GM19467 (cell line): ENCODE measurements around the gene ZFHX3.

Experiments used
- ATAC-seq: cut with Tn5 transposase; IDR thresholded peaks from one replicate; pipeline ENCODE4 v1.9.1; 2021; ENCODE audit warnings: mild to moderate bottlenecking, moderate library complexity; ENCODE audit not compliant: unreplicated experiment

ZFHX3 gene

DNA sequence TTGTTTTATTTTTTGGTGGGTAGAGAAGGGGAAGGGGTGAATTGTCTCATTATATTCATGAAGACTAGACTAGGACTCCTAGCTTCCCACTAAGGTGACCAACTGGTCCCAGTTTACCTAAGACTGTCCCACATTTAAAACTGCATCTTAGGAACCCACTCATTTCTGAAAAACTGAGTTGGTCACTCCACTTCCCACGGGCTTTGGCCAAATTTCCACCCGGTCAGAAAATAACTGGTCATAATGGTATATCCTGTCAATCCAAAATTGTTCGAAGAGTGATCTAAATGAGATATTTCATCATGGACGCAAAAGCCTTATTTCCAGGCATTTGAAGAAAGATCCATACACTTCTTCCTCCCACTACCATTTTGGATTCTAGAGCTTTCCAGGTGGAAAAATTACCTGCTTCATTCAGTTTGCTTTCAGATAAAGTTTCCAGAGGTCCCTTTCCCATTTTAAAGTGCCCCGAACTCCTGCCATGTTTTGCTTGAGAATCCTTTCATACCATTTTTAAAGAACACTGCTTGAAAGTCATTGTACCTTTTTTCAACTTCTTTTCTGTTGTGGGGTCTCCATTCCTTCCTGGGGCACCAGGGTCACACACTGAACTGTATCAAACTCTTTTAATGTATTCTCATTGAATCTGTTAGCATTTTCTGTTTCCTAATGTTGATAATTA, 21.8 kb upstream of the ZFHX3 start:
- ATAC-seq = no peak

DNA sequence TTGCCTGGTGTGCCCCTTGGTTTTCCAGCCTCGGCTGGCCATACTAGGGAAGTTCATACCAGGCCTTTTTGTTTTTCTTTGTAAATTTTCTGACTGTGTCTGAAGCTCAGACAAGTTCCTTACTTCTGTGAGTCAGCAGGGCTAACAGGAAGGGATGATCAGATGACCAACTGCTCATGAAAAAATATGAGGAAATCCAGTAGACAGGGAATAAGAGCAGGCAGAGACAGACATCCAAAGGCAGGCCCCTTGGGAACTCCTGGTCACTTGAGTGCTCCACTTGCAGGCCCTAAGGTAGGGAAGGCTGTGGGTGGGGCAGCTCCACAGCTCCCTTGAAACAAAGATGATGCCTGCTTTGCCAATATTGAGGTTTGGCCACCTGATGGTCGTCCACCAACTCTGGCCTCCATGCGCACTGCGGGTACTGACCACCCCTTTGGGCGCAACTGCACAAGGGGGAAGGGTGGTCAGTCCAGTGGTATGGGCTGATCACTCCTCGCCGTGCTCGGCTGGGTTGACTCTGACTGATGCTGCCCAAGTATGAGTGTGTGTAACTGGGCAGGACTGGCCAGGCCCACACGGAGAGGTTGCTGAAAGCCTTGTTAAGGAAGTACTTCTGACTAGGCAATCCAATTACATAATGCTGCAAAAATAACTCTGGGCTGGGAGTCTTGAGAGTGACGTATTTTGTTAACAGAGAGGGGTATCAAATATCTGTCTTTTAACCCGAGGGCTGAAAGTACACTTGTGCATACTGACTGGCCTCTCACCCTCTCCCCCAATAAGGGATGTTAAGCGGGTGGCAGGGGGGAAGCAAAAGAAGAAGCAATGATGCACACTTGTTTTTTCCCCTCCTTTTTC, 20.8 kb upstream of the ZFHX3 start:
- ATAC-seq = no peak

DNA sequence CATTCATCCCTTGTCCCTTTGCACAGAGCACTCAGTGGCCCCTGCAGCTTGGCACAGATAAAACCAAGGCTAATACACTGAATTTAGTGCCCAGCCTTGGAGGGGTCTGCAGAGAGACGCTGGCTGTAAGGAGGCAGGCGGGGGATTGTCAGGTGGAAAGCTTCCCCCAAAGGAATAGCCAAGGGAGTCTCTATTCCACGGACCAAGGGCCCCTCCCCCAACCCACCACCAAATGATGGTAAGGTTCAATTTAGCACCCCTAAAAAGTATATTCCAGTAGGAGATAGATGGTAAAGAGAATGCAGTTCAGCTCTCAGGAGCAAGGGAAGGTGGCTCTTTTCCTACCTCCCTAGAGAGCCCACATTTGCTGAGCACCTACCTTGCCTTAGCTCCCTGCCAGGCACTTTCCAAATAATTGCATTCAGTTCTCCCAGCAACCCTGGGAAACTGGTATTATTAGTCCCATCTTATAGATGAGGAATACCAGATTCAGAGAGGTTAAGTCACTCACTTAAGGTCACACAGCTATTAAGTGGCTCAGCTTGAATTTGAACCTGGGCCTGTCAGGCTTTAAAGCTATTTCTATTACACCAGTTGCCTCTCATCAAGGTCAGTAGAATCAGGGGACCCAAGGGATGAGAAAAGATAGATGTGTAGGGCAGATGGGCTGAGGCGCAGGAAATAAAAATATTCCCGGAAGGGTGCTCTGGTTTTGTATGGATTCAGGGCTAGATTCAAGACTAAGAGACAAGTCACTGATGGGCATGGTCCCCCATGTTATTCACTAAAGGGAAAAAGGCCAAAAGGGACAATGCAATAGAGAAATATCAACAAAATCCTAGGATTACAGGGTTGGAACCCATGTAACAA, 20.0 kb upstream of the ZFHX3 start:
- no peak for ATAC-seq

DNA sequence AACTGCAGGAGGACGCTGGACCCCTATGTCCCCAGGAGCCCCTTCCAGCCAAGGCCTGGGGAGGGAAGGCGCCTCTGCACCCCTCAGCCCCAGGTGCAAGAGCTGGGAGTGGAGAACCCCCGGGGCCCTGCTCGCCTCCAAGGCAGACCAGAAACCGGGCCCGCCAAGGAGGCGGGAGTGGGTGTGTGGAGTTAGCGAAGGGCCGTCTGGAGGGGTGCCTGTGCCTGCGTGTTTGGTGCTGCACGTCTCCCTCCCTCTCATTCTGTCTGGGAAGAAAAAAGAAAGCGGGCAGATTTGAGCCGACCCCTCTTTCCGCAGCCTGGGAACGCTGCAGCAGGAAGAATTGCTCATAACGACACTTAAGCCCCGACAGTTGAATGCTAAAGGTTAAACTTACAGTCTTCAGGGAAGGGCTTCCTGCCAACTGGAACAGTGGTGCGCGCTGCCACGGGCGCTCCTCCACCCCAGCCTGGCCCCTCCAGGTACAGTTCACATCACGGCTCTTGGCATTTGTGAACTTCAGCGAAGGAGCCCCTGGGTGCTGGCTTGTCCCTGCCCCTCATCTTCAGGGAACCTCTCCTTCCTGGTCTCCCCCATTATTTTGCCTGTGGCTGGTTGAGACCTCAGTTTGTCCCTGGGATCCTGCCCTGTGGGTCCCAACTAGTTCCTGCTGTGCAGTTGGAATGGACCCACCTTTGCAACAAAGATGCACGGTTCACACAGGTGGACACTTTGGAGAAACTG, 19.2 kb upstream of the ZFHX3 start:
- ATAC-seq = no peak

DNA sequence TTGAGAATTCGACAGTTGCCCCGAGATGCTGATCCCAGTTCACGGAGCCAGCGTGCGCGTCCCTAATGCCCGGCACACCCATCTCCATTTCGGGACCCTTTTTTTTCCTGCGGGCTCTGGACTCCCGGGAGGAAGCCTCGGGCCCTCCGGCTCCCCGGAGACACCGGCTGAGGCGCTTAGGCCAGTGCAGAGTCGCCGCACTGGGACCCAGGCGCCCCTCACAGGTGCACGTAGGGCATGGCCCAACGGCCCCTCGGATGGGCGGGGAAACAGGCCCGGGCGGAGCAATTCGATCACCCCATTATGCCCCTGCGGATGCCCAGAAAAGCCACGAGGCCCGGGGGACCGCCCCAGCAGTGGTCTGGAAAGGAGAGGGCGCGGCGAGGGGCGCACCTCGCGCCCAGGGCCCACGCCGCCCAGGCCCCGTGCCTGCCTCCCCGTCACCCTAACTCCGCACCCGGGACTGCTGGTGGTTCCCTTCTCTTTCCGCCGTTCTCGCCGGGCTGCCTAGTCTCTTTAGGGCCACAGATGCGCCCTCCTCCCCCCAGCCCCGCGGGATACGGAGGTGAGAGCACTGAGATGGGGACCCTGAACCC, 18.5 kb upstream of the ZFHX3 start:
- ATAC-seq = no peak

DNA sequence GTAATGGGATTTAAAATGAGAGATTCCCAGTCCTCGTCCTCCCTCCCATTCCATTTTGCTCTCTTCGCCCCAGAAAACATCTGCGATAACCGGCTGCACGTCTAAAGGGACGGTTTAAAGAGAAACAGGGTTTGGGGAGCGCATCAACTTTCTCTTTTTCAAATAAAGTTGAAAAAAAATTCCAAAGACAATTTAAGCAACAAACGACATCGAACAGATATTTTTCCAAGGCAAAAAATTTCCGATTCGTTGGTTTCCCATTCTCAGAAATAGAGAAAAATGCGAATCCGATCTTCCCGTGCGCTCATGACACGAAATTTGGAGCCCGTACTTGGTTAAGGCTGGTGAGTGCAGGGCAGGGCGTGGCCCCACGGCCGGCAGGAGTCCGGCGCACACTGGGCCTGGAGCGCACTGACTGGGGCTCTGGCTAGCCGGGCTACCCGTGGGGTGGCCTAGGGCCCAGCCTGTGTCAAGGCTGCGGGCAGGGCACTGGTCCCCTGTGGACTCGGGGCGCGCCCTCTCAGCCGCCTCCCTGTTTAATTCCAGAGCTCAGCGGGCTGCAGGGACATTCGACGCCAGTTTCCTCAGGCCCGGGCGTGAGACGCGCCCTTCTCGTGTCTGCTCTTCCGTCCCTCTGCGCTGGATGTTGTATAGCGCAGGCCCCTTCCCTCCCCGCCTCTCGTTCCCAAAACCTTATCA, 17.9 kb upstream of the ZFHX3 start:
- ATAC-seq = no peak

DNA sequence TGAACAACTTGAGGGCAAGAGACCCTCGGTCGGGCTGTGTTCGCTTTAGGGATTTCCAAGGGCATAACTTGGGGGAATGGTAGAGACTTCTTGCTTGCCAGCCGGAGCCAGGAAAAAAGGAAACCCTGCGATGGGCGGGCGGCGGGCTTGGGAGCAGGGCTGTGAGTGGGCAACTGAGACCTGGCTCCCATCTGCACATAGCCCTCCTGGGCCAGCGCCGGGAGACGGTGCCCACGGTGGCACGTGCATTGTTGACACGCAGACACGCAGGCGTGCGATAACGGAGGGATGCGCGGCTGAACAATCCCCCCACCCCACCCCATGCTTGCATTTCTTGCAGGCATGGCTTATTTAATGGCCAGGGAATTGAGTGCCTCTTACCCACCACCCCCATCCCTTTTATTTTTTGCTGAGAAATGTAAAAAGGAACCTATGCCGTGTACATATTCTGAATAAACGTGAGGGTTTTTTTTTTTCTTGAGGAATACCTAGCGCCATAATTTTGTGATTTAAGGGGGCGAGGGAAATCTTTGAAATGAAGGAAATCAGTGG, 17.1 kb upstream of the ZFHX3 start:
- ATAC-seq = no peak

DNA sequence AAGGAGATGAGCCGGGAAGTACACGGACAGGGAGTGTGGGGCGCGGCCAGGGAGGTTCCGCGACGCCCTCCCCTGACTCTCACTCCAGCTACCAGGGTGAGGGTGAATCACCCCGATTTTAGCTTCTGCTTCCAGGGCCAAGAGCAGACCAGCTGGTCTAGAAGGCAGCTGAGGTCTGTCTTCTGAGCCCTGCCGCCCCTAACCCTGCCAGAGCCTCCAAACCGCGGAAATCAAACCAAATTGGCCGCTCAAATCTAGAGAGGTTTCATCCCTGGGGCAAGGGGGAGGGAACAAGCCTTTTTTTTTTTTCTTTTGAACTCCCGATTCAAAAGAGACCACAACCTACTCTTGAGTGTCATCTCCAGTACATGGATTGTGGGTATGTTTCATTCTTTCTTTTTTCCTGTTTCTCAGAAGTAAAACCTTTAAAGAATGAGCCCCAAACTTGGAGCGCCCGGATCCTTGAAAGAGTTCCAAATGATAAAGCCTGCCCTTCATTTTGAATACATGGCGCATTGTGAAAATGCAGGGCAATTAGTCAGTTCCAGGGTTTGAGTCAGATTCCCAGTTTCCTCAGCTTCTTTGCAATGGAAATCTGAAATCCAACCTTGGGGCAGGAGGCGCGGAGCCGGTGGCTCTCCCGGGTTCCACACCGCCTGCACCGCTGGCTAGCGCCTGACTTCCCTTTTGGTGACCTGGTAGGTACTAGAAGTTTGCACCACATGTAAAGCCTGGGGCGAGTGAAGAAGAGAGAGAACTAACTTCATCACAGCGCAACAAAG, 16.5 kb upstream of the ZFHX3 start:
- ATAC-seq = no peak

DNA sequence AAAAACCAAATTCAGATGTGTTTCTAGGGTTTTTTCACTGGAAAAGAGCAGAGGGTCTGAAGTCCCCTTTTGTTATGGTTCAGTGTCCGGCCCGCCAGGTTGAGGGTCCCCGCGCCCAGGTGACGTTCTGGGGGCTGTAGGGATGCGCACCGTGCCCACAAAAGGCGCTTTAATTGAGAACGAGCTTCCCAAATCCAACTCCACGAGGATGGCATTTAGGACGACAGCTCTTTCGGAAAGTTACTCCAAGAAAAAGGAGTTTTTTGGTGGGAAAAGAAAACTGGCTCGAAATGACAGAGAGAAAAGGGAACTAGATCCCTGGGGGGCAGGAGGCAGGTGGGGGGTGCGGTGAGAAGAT, 15.9 kb upstream of the ZFHX3 start:
- ATAC-seq = no peak

DNA sequence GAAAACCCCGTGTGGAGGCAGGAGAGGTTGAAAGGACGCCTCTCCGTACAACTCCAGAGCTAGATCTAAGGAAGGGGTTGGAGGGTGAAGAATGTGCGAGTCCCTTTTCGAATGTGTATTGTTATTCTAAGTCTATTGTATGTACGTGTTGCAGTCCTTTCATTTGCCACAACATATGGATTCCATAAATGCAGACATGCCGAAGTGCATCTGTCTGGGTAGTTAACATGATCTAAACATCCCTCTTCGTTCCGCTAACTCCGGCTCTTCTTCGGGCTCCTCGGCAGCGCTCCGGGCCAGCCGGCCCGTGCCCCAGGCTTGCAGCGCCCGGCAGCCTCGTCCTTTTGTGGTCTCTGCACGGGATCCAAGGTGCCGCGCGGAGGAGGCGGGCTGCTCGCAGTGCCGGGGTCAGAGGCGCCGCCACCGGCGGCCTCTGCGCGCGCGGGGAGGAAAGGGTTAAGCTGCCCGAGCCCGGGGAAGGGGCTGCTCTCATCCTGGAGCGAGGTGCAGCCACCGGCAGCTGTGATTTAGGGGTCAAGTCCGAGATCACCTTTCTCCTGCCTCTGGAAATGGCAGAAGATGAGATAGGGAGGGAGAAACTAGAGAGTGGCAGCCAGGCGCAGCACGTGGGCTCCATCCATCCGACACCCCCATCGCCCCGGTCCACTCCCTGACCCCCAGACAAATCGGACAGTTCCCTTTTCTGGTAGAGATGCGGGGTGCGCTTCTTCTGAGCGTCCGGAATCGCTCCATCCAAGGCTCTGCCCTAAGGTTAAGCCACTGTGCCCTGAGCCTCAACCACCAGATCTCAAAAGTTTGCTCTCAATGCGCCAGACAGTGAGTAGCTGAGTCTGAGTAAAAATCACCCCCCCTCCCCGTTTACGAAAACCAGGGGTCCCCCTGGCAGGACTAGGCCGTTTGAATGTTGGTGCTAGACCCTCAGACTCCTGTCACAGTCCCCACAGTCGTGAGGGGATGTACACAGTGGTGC, 15.1 kb upstream of the ZFHX3 start:
- no peak for ATAC-seq

DNA sequence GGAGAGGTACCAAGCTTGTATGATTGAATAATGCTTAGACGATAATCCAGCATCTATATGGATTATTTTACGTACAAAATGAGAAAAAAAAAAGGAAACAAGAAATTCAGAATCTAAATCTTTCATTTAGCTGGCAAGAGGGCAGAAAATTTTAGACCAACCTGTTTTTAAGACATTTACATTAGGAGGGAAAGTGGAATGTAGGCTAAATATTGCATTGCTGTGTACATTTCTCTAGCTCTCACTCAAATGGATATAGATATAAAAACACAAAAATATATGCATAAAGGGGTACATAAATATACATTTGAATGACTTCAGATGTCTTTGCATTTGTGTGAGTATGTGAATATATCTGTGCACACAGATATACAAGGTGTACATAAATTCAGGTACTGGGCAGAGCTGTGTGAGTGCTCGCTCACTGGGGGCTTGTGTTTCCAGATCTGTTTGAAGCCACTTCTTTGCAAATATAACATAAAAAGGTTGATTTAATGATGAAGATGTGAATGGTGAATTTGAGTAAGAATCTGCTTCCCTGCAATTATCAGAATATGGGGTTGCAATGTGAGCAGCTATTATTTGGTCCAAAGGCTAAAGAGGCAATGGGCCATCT, 14.2 kb upstream of the ZFHX3 start:
- no peak for ATAC-seq

DNA sequence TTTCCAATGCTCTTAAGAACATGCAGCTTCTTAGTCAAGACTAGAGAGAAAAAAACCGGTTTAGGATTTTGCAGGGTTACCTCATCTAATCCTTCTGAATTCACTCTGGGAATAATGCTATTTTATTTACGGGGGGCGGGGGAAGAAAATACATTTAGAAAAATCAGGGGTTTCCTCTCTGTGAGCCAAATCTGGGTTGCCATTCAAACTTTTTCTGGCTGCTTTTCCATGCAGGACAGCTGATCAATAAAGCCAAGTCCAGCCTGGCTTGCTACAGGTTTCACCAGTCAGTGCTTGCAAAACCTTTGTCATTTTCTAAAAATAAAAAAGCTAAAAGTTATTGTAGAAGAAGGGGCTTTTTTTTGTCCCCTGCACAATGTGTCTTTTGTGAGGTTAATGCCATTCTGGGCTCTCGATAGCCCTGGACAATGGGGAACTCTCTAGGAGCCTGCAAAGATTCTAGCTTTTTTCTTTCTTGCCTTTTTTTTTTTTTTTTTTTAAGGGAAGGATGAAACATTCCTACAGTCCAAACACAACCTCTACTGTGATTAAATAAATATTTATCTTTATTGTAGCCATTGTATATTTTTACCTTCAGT, 13.1 kb upstream of the ZFHX3 start:
- no peak for ATAC-seq

DNA sequence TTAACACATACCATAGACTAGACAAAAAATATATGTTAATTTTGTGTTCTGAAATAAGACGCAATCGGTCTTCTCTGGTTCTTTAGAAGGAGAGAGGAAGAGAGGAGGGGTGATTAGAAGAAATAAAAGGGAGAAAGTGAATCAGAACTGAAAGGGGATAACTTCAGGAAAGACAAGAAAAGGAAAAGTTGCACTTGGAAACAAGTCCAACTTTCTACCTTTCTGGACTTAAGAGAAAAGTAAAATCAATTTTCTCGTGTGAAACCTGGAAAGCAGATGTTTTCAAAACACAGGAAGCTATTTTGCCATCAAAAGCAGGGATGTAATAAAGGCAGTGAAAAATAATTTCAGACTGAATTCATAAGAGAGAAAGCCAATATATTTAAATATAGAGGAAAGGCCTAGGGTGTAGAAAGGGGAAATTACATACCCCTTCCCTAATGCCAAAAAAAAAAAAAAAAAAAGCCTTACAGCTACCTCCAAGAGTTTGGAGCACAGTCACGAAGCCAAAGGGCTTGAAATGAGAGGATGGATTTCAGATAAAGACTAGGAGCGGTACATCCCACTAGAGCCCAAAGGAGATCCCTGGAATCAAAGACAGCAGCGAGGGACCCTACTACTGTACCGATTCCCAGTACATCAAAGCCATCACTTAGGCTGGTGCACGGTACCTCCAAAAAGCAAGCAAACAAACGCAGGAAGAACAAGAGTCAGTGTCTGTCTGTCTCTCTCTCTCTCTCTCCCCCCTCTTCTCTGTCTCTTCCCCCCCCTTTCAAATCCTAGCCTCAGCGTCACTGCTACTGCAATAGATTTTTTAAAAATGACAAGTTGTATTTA, 12.1 kb upstream of the ZFHX3 start:
- no peak for ATAC-seq

DNA sequence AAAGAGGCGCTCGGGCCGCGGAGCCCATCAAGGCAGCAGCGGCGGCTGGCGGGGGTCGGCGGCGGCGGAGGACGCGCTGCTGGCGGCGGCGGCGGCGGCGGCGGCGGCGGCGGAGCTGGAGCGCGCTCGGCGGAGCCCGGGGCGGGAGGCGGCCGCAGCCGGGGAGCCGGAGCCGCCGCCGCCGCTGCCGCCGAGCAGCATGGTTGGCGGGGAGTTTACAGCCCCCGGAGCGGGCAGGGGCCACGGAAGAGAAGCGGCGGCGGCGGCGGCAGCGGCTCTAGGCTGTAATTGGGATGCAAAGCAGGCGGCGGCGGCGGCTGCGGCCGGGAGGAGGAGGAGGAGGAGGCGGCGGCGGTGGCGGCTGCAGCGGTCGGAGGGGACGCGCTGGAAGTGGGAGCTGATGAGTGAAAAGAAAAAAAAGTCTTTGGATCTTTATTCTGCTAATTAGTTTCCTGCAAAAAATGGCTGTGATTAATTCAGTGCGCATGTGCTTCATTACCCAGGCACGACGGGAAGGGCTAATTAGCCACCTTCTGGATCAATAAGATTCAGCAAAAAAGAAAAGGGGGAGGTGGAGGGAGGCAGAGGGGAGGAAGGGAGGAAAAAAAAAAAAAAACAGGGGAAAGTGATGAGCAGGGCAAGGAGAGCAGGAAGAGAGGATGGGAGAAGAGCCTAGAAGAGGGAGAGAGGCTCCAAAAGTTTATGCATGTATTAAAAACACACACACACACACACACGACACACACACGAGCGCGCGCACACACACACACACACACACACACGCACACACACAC, 10.9 kb upstream of the ZFHX3 start:
- peak; percentile 31 for ATAC-seq

DNA sequence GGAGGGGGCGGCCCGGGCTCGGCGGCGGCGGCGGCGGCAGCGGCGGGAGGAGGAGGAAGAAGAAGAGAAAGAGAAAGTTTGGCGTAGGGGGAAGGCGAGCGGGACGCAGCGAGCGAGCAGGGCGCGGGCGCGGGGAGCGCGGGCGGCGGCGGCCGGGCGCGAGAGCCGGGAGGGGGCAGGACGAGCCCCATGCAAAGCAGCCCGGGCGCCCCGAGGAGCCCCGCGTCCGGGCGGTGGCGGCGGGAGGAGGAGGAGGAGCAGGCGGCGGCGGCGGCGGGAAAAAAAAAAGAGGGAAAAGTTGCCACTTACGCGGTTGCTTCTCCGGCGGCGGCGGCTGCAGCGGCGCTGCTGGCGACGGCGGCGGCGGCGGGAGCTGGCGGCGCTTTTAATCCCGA, 10.3 kb upstream of the ZFHX3 start:
- peak; percentile 58 for ATAC-seq
